GM21390 (cell line): ENCODE measurements around the gene EVA1C.
"Not testable (repeated sequence)": the region's sequence is repeated elsewhere in the genome, so short reads cannot be mapped to it uniquely, and the experiment has no call there.

Experiments
- ATAC-seq: cut with Tn5 transposase; IDR thresholded peaks from one replicate; pipeline ENCODE4 v1.9.1; 2021; ENCODE audit not compliant: unreplicated experiment

Gene EVA1C

GRCh38 chr21:32494934-32495709 is 82.6 kb downstream of the EVA1C start:
- no peak for ATAC-seq

- ATAC-seq, result no peak
Observed at GRCh38 chr21:32496568-32496967, 84.1 kb downstream of the EVA1C start.

- no peak for ATAC-seq
Observed at GRCh38 chr21:32499249-32500055, 86.9 kb downstream of the EVA1C start.

GRCh38 chr21:32503641-32504040 is 91.1 kb downstream of the EVA1C start:
- ATAC-seq, result not testable (repeated sequence)

GRCh38 chr21:32505767-32506166 is 93.3 kb downstream of the EVA1C start:
- not testable (repeated sequence) for ATAC-seq

- ATAC-seq, result not testable (repeated sequence)
Observed at GRCh38 chr21:32506411-32506965, 94.0 kb downstream of the EVA1C start.

- no peak for ATAC-seq
Observed at GRCh38 chr21:32507342-32507919, 94.9 kb downstream of the EVA1C start.

- ATAC-seq, result not testable (repeated sequence)
Observed at GRCh38 chr21:32508036-32508435, 95.5 kb downstream of the EVA1C start.

GRCh38 chr21:32508558-32508957 is 96.1 kb downstream of the EVA1C start:
- no peak for ATAC-seq

- ATAC-seq, result not testable (repeated sequence)
Observed at GRCh38 chr21:32508975-32509374, 96.5 kb downstream of the EVA1C start.

GRCh38 chr21:32514275-32515055 is 102.0 kb downstream of the EVA1C start:
- no peak for ATAC-seq

- ATAC-seq, result no peak
Observed at GRCh38 chr21:32515874-32516273, 103.4 kb downstream of the EVA1C start.

- ATAC-seq, result no peak
Observed at GRCh38 chr21:32516756-32517649, 104.5 kb downstream of the EVA1C start.

GRCh38 chr21:32519945-32520874 is 107.7 kb downstream of the EVA1C start:
- ATAC-seq, result no peak

GRCh38 chr21:32520875-32521735 is 108.6 kb downstream of the EVA1C start:
- ATAC-seq, result no peak

GRCh38 chr21:32521736-32522355 is 109.3 kb downstream of the EVA1C start:
- no peak for ATAC-seq

- no peak for ATAC-seq
Observed at GRCh38 chr21:32523463-32523862, 111.0 kb downstream of the EVA1C start.
